ENCODE data around the gene PPIG. TPM values are rescaled to one million over a fixed set of nuclear protein-coding genes. Genes with fewer than 3 reads are reported as not detected.
"Not testable (repeated sequence)": the region's sequence is repeated elsewhere in the genome, so short reads cannot be mapped to it uniquely, and the experiment has no call there.

The PPIG gene
- total RNA-seq, 1 experiment from 2014 or later: 33.4 TPM

- H3K27ac ChIP-seq; H3K9me3 ChIP-seq (replicated peaks); H3K4me1 ChIP-seq (replicated peaks); H3K4me3 ChIP-seq; H3K27me3 ChIP-seq (replicated peaks); DNase-seq (ENCODE audit: low read depth in 1 of 2, low spot score in 2 of 2): not testable (repeated sequence)
- peaks cover 78% of the 10 kb centered on the region for H3K36me3 ChIP-seq
Observed at GRCh38 chr2:169615982-169616381, 31.8 kb downstream of the PPIG start.

DNA sequence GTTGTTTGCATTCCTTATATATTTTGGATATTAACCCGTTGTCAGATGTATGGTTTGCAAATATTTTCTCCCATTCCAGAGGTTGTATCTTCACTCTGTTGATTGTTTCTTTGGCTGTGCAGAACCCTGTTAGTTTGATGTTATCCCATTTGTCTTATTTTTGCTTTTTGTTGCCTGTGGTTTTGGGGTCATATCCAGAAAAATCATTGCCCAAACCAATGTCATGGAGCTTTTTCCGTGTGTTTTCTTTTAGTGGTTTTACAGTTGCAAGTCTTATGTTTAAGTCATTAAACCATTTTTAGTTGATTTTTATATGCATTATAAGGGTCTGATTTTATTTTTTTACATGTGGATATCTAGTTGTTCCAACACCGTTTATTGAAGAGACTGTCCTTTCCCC is 35.8 kb downstream of the PPIG start:
- Histone ChIP-seq H3K36me3 (peaks cover 78% of the 10 kb centered on the region), H3K4me3 (no peak overlapping the region), H3K9me3 (replicated peaks) (no peaks in the 10 kb centered on the region), H3K4me1 (replicated peaks) (no peaks in the 10 kb centered on the region; the same call in 1 of the 2 replicates), H3K27me3 (replicated peaks) (no peaks in the 10 kb centered on the region), H3K27ac (no peak overlapping the region)
- DNase-seq (ENCODE audit: low read depth in 1 of 2, low spot score in 2 of 2): no peak

DNA sequence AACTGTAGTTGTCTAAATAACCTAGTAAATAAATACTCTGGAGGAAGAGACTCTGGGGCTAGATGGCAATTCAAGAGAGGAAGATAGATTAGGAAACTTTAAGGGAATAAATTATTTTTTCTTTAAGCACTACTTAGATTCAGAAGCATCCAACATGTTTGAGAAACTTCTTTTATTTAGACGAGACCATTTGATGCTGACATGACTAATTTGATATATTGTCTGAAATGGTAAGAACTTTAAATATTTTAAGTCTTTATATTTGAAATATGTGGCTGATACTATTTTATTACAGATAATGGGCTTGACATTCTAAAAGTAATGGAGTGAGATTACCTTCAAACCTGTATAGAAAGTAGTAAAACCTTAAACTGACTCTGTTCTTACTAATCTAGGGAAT is 36.4 kb downstream of the PPIG start:
- Histone ChIP-seq H3K27me3 (replicated peaks) (no peaks in the 10 kb centered on the region), H3K4me3 (no peak overlapping the region), H3K27ac (no peak overlapping the region), H3K4me1 (replicated peaks) (no peaks in the 10 kb centered on the region; the same call in 1 of the 2 replicates), H3K36me3 (peaks cover 73% of the 10 kb centered on the region), H3K9me3 (replicated peaks) (no peaks in the 10 kb centered on the region)
- DNase-seq (ENCODE audit: low read depth in 1 of 2, low spot score in 2 of 2): no peak

- Histone ChIP-seq H3K4me1 (replicated peaks) (no peaks in the 10 kb centered on the region; the same call in 1 of the 2 replicates), H3K27ac (no peak overlapping the region), H3K27me3 (replicated peaks) (no peaks in the 10 kb centered on the region), H3K4me3 (no peak overlapping the region), H3K36me3 (peaks cover 57% of the 10 kb centered on the region), H3K9me3 (replicated peaks) (no peaks in the 10 kb centered on the region)
- DNase-seq (ENCODE audit: low read depth in 1 of 2, low spot score in 2 of 2): no peak
Observed at GRCh38 chr2:169623235-169623634, 39.1 kb downstream of the PPIG start.

DNA sequence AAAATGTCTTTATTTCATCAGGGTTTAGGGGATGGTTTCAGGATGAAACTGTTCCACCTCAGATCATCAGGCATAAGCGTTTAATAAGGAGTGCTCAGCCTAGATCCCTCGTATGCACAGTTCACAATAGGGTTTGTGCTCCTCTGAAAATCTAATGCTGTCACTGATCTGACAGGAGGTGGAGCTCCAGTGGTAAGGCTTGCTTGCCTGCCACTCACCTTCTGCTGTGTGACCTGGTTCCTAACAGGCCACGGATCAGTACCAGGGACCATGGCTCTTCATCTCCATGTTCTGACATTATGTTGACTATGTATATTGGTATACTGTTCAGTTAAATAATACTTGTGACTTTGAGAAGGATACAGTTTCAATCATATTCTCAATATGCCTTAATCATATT is 41.6 kb downstream of the PPIG start:
- H3K27ac ChIP-seq: no peak overlapping the region
- H3K9me3 ChIP-seq (replicated peaks): no peaks in the 10 kb centered on the region
- H3K36me3 ChIP-seq: peaks cover 46% of the 10 kb centered on the region
- no peaks in the 10 kb centered on the region for H3K4me1 ChIP-seq (replicated peaks)
- DNase-seq (ENCODE audit: low read depth in 1 of 2, low spot score in 2 of 2): no peak
- H3K4me3 ChIP-seq: no peak overlapping the region
- H3K27me3 ChIP-seq (replicated peaks): no peaks in the 10 kb centered on the region

- DNase-seq (ENCODE audit: low read depth in 1 of 2, low spot score in 2 of 2): no peak
- Histone ChIP-seq H3K4me3 (no peak overlapping the region), H3K27me3 (replicated peaks) (no peaks in the 10 kb centered on the region), H3K4me1 (replicated peaks) (no peaks in the 10 kb centered on the region), H3K9me3 (replicated peaks) (no peaks in the 10 kb centered on the region), H3K27ac (no peak overlapping the region), H3K36me3 (peaks cover 57% of the 10 kb centered on the region)
Observed at GRCh38 chr2:169636440-169637097, 52.4 kb downstream of the PPIG start.

DNA sequence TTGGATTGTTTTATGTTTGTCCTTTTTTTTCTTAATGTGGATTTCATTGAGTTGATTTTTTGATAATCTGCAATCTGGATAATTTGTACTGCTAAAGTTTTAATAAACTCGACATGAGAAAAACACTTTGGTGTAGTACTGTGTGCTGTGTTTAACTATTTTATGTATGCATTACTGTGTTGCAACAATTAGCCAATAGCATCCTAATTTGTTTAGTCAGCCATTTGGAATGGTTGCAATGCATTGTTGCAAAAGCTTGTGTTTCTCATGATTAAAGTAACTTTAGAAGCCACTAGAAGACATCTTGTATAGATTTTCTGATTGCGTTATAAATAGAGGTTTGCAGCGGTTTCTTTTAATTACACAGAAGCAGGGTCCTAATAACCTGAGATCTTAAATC is 53.5 kb downstream of the PPIG start:
- H3K27me3 ChIP-seq (replicated peaks): no peaks in the 10 kb centered on the region
- no peak for DNase-seq (ENCODE audit: low read depth in 1 of 2, low spot score in 2 of 2)
- peaks cover 49% of the 10 kb centered on the region for H3K36me3 ChIP-seq
- no peaks in the 10 kb centered on the region for H3K9me3 ChIP-seq (replicated peaks)
- H3K27ac ChIP-seq: no peak overlapping the region
- no peak overlapping the region for H3K4me3 ChIP-seq
- no peaks in the 10 kb centered on the region for H3K4me1 ChIP-seq (replicated peaks)

- H3K4me3 ChIP-seq: no peak overlapping the region
- no peaks in the 10 kb centered on the region for H3K27me3 ChIP-seq (replicated peaks)
- H3K27ac ChIP-seq: no peak overlapping the region
- no peak for DNase-seq (ENCODE audit: low read depth in 1 of 2, low spot score in 2 of 2)
- no peaks in the 10 kb centered on the region for H3K9me3 ChIP-seq (replicated peaks)
- no peaks in the 10 kb centered on the region for H3K4me1 ChIP-seq (replicated peaks)
- peaks cover 28% of the 10 kb centered on the region for H3K36me3 ChIP-seq
Observed at GRCh38 chr2:169640104-169640503, 56.0 kb downstream of the PPIG start.

GRCh38 chr2:169641464-169641863 is 57.3 kb downstream of the PPIG start:
- Histone ChIP-seq H3K27ac (no peak overlapping the region), H3K36me3 (peaks cover 14% of the 10 kb centered on the region), H3K9me3 (replicated peaks) (no peaks in the 10 kb centered on the region), H3K27me3 (replicated peaks) (no peaks in the 10 kb centered on the region), H3K4me3 (no peak overlapping the region), H3K4me1 (replicated peaks) (no peaks in the 10 kb centered on the region)
- no peak for DNase-seq (ENCODE audit: low read depth in 1 of 2, low spot score in 2 of 2)

GRCh38 chr2:169644173-169644572 is 60.0 kb downstream of the PPIG start:
- no peaks in the 10 kb centered on the region for H3K27me3 ChIP-seq (replicated peaks)
- H3K9me3 ChIP-seq (replicated peaks): no peaks in the 10 kb centered on the region
- H3K4me3 ChIP-seq: no peak overlapping the region
- H3K4me1 ChIP-seq (replicated peaks): no peaks in the 10 kb centered on the region
- H3K27ac ChIP-seq: no peak overlapping the region
- no peaks in the 10 kb centered on the region for H3K36me3 ChIP-seq
- DNase-seq (ENCODE audit: low read depth in 1 of 2, low spot score in 2 of 2): no peak

GRCh38 chr2:169647496-169647895 is 63.3 kb downstream of the PPIG start:
- H3K4me3 ChIP-seq: no peak overlapping the region
- DNase-seq (ENCODE audit: low read depth in 1 of 2, low spot score in 2 of 2): no peak
- H3K4me1 ChIP-seq (replicated peaks): no peaks in the 10 kb centered on the region
- no peak overlapping the region for H3K27ac ChIP-seq
- no peaks in the 10 kb centered on the region for H3K9me3 ChIP-seq (replicated peaks)
- H3K27me3 ChIP-seq (replicated peaks): no peaks in the 10 kb centered on the region
- no peaks in the 10 kb centered on the region for H3K36me3 ChIP-seq

- H3K27me3 ChIP-seq (replicated peaks): no peaks in the 10 kb centered on the region; the same call in 1 of the 2 replicates
- no peaks in the 10 kb centered on the region for H3K4me1 ChIP-seq (replicated peaks)
Observed at GRCh38 chr2:169649278-169649677, 65.1 kb downstream of the PPIG start.

GRCh38 chr2:169653636-169654035 is 69.5 kb downstream of the PPIG start:
- Histone ChIP-seq H3K27me3 (replicated peaks) (peaks cover 6% of the 10 kb centered on the region), H3K36me3 (no peaks in the 10 kb centered on the region), H3K4me3 (no peak overlapping the region), H3K9me3 (replicated peaks) (no peaks in the 10 kb centered on the region), H3K27ac (no peak overlapping the region), H3K4me1 (replicated peaks) (no peaks in the 10 kb centered on the region)
- no peak for DNase-seq (ENCODE audit: low read depth in 1 of 2, low spot score in 2 of 2)

More at GRCh38 chr2:169649278-169649677, 65.1 kb downstream of the PPIG start:
- no peak overlapping the region for H3K4me3 ChIP-seq
- DNase-seq (ENCODE audit: low read depth in 1 of 2, low spot score in 2 of 2): no peak
- H3K27ac ChIP-seq: no peak overlapping the region
- H3K36me3 ChIP-seq: no peaks in the 10 kb centered on the region
- H3K9me3 ChIP-seq (replicated peaks): no peaks in the 10 kb centered on the region

- no peak overlapping the region for H3K27ac ChIP-seq
- DNase-seq (ENCODE audit: low read depth in 1 of 2, low spot score in 2 of 2): no peak
Observed at GRCh38 chr2:169656164-169656563, 72.0 kb downstream of the PPIG start.

DNA sequence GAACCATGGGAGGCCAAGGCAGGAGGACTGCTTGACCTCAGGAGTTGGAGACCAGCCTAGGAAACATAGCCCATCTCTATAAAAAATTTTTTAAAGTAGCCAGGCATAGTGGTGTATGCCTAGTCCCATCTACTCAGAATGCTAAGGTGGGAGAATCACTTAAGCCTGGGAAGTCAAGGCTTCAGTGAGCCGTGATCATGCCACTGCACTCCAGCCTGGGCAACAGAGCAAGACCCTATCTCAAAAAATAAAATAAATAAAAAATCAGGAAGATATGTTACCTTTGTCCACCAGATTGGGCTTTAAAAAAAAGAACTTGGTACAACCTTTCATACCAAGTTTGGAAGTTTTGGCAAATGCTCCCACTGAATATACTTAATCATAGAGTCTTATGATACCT is 74.7 kb downstream of the PPIG start:
- Histone ChIP-seq H3K4me3 (no peak overlapping the region), H3K27me3 (replicated peaks) (peaks cover 6% of the 10 kb centered on the region), H3K9me3 (replicated peaks) (no peaks in the 10 kb centered on the region), H3K36me3 (no peaks in the 10 kb centered on the region), H3K27ac (no peak overlapping the region), H3K4me1 (replicated peaks) (no peaks in the 10 kb centered on the region)
- no peak for DNase-seq (ENCODE audit: low read depth in 1 of 2, low spot score in 2 of 2)

More at GRCh38 chr2:169656164-169656563, 72.0 kb downstream of the PPIG start:
- no peaks in the 10 kb centered on the region for H3K36me3 ChIP-seq
- no peak overlapping the region for H3K4me3 ChIP-seq
- no peaks in the 10 kb centered on the region for H3K9me3 ChIP-seq (replicated peaks)
- H3K27me3 ChIP-seq (replicated peaks): peaks cover 6% of the 10 kb centered on the region
- H3K4me1 ChIP-seq (replicated peaks): no peaks in the 10 kb centered on the region
